Hepatic stellate cell (primary cell): ENCODE data around the gene IGFBP7.

Experiments used
- DNase-seq: peaks from one replicate; pipeline ENCODE4 v3.0.0; 2011; ENCODE audit warnings: low spot score

Gene IGFBP7

GRCh38 chr4:57097711-57098110 lies 12.5 kb downstream of the IGFBP7 start:
- DNase-seq: no peak

- no peak for DNase-seq
Measured at GRCh38 chr4:57095956-57096355, 14.2 kb downstream of the IGFBP7 start.

GRCh38 chr4:57095245-57095644 lies 14.9 kb downstream of the IGFBP7 start:
- DNase-seq: no peak

GRCh38 chr4:57094832-57095223 lies 15.4 kb downstream of the IGFBP7 start:
- DNase-seq: no peak

- no peak for DNase-seq
Measured at GRCh38 chr4:57093845-57094831, 16.0 kb downstream of the IGFBP7 start.

- no peak for DNase-seq
Measured at GRCh38 chr4:57091657-57092162, 18.5 kb downstream of the IGFBP7 start.

- DNase-seq: no peak
Measured at GRCh38 chr4:57090079-57090478, 20.1 kb downstream of the IGFBP7 start.

- no peak for DNase-seq
Measured at GRCh38 chr4:57089549-57089948, 20.6 kb downstream of the IGFBP7 start.

- no peak for DNase-seq
Measured at GRCh38 chr4:57086031-57086723, 24.0 kb downstream of the IGFBP7 start.

- no peak for DNase-seq
Measured at GRCh38 chr4:57085278-57085677, 24.9 kb downstream of the IGFBP7 start.

GRCh38 chr4:57084360-57084759 lies 25.8 kb downstream of the IGFBP7 start:
- DNase-seq: no peak

GRCh38 chr4:57083090-57083489 lies 27.1 kb downstream of the IGFBP7 start:
- DNase-seq: no peak

- DNase-seq: no peak
Measured at GRCh38 chr4:57081651-57082621, 28.2 kb downstream of the IGFBP7 start.

GRCh38 chr4:57080781-57081650 lies 29.2 kb downstream of the IGFBP7 start:
- no peak for DNase-seq

GRCh38 chr4:57078685-57079521 lies 31.3 kb downstream of the IGFBP7 start:
- DNase-seq: no peak

GRCh38 chr4:57077550-57078343 lies 32.4 kb downstream of the IGFBP7 start:
- no peak for DNase-seq

- no peak for DNase-seq
Measured at GRCh38 chr4:57076646-57077045, 33.5 kb downstream of the IGFBP7 start.

GRCh38 chr4:57075367-57075766 lies 34.8 kb downstream of the IGFBP7 start:
- no peak for DNase-seq

GRCh38 chr4:57074744-57075143 lies 35.4 kb downstream of the IGFBP7 start:
- DNase-seq: no peak
